ENCODE data around the gene PCIF1. TPM values are rescaled to one million over a fixed set of nuclear protein-coding genes. Genes with fewer than 3 reads are reported as not detected.
A peak's percentile ranks its signal among the peaks of the same experiment; 100 is the strongest.

PCIF1 gene
- total and polyA plus RNA-seq, 7 donors: 24.7 to 46.7 (median 29.7) TPM

- Histone ChIP-seq H3K9me3 (no peaks in the 10 kb centered on the region), H3K36me3 (ENCODE audit: insufficient read depth in 1 of 2, low read depth in 1 of 2) (peaks cover 2 to 67% of the 10 kb centered on the region in 2 donors), H3K27me3 (ENCODE audit: insufficient read depth in 3 of 3, low read length in 2 of 3) (no peaks in the 10 kb centered on the region), H3K27ac (no peak overlapping the region), H3K4me1 (peaks cover 24% of the 10 kb centered on the region), H3K4me3 (no peak overlapping the region)
- TF ChIP-seq CTCF (IDR thresholded peaks at IDR 0.05): no peak
- intact Hi-C loops (cut with DNase I): loop anchor here (5.0 kb wide), 4 partner anchors 39 to 96 kb away; partner anchors contain the start of gene PCIF1 (in 2 of the 2)
- DNase-seq (no peak), ATAC-seq (no peak)
- WGBS, 3 donors: 77 to 84% (median 77%) methylated on average over 4 of the region's 4 CpGs
Observed at GRCh38 chr20:45892828-45893500, 41.5 kb upstream of the PCIF1 start.

- H3K36me3 ChIP-seq (ENCODE audit: insufficient read depth in 1 of 2, low read depth in 1 of 2): peaks cover 2 to 67% of the 10 kb centered on the region in 2 donors
- no peak overlapping the region for H3K4me3 ChIP-seq
- DNase-seq (no peak), ATAC-seq (no peak)
- intact Hi-C loops (cut with DNase I): loop anchor here (5.0 kb wide), 4 partner anchors 38 to 97 kb away; partner anchors contain the start of gene PCIF1 (in 2 of the 2)
- no peak overlapping the region for H3K27ac ChIP-seq
- 67 to 87% (median 77%) methylated on average over 4 of the region's 4 CpGs for WGBS, 3 donors
- no peaks in the 10 kb centered on the region for H3K9me3 ChIP-seq
- H3K27me3 ChIP-seq (ENCODE audit: insufficient read depth in 3 of 3, low read length in 2 of 3): no peaks in the 10 kb centered on the region
- H3K4me1 ChIP-seq: peaks cover 18% of the 10 kb centered on the region
- no peak for TF ChIP-seq CTCF (IDR thresholded peaks at IDR 0.05)
Observed at GRCh38 chr20:45893831-45894230, 40.7 kb upstream of the PCIF1 start.

GRCh38 chr20:45894797-45895196 lies 39.7 kb upstream of the PCIF1 start:
- intact Hi-C loops (cut with DNase I): loop anchor here (5.0 kb wide), 4 partner anchors 38 to 97 kb away; partner anchors contain the start of gene PCIF1 (in 2 of the 2)
- WGBS, 3 donors: 76 to 81% (median 79%) methylated on average over 12 of the region's 12 CpGs
- ATAC-seq (no peak), DNase-seq (peak in 1 of 2 donors; percentile 41)
- no peaks in the 10 kb centered on the region for H3K9me3 ChIP-seq
- H3K27me3 ChIP-seq (ENCODE audit: insufficient read depth in 3 of 3, low read length in 2 of 3): no peaks in the 10 kb centered on the region
- peaks cover 9% of the 10 kb centered on the region for H3K4me1 ChIP-seq
- no peak overlapping the region for H3K4me3 ChIP-seq
- no peak for TF ChIP-seq CTCF (IDR thresholded peaks at IDR 0.05)
- H3K36me3 ChIP-seq (ENCODE audit: insufficient read depth in 1 of 2, low read depth in 1 of 2): peaks cover 5 to 75% of the 10 kb centered on the region in 2 donors
- no peak overlapping the region for H3K27ac ChIP-seq

- intact Hi-C loops (cut with DNase I): no loop called here
Observed at GRCh38 chr20:45896641-45897161, 37.8 kb upstream of the PCIF1 start.

More at GRCh38 chr20:45896641-45897161, 37.8 kb upstream of the PCIF1 start:
- H3K27ac ChIP-seq: no peak overlapping the region
- peaks cover 5 to 82% of the 10 kb centered on the region in 2 donors for H3K36me3 ChIP-seq (ENCODE audit: insufficient read depth in 1 of 2, low read depth in 1 of 2)
- 90 to 94% (median 94%) methylated on average over 14 of the region's 14 CpGs for WGBS, 3 donors
- no peaks in the 10 kb centered on the region for H3K27me3 ChIP-seq (ENCODE audit: insufficient read depth in 3 of 3, low read length in 2 of 3)
- no peaks in the 10 kb centered on the region for H3K9me3 ChIP-seq
- peaks cover 3% of the 10 kb centered on the region for H3K4me1 ChIP-seq
- peak in 1 of 2 donors; percentile 41 for DNase-seq
- TF ChIP-seq CTCF (IDR thresholded peaks at IDR 0.05): no peak
- no peak overlapping the region for H3K4me3 ChIP-seq
- no peak for ATAC-seq

All from psoas muscle (tissue), 8 donors.